NT2/D1 (cell line): ENCODE data around the gene DYRK1A.

ENCODE experiments used
- YY1 ChIP-seq: IDR thresholded peaks from 2 replicates; pipeline ENCODE4 v1.6.1; 2011; ENCODE audit not compliant: insufficient read length, insufficient read depth
- ZNF274 ChIP-seq: IDR thresholded peaks from 2 replicates; pipeline ENCODE4 v1.6.1; 2011; ENCODE audit warnings: mild to moderate bottlenecking, low read depth, low read length

GRCh38 chr21:37566790-37567615 is 200.4 kb downstream of the DYRK1A start:
- TF ChIP-seq ZNF274 (no peak), YY1 (no peak)
